K562 (cell line): ENCODE results near the gene JADE2. TPM values are rescaled to one million over a fixed set of nuclear protein-coding genes. Genes with fewer than 3 reads are reported as not detected.
A peak's percentile ranks its signal among the peaks of the same experiment; 100 is the strongest.

Source experiments
- ARID1B ChIP-seq: fragments of 450-650 bp; IDR thresholded peaks from 2 replicates; pipeline ENCODE4 v1.6.1; 2016; ENCODE audit warnings: antibody characterized with exemption, mild to moderate bottlenecking, inconsistent platforms
- FOXP1 ChIP-seq: sonication (generic); formaldehyde crosslinking; IDR thresholded peaks from 2 replicates; pipeline ENCODE4 v1.8.0; 2022; ENCODE audit warnings: mild to moderate bottlenecking, missing genetic modification reagents
- NRF1 ChIP-seq, 2 experiments: fragments of 450-650 bp; IDR thresholded peaks in 1 of 2; conservative IDR thresholded peaks in 1 of 2; 2 replicates each; pipeline ENCODE4 v1.6.1; 2014; ENCODE audit warnings: mild to moderate bottlenecking in 2 of 2
- PML ChIP-seq: IDR thresholded peaks from 2 replicates; pipeline ENCODE4 v1.6.1; 2012; ENCODE audit warnings: low read length, inconsistent platforms
- PTRF ChIP-seq: fragments of 450-650 bp; IDR thresholded peaks from 2 replicates; pipeline ENCODE4 v1.6.1; 2016; ENCODE audit warnings: mild to moderate bottlenecking, missing genetic modification characterization, missing compliant biosample characterization
- RBM15 ChIP-seq: fragments of 200-400 bp; formaldehyde crosslinking; IDR thresholded peaks from 2 replicates; pipeline ENCODE4 v1.6.1; 2018; ENCODE audit warnings: mild to moderate bottlenecking, low read length, moderate library complexity; ENCODE audit not compliant: insufficient read depth
- RBM34 ChIP-seq: fragments of 200-400 bp; formaldehyde crosslinking; IDR thresholded peaks from 2 replicates; pipeline ENCODE4 v1.6.1; 2018; ENCODE audit warnings: low read length, borderline replicate concordance; ENCODE audit not compliant: insufficient read depth
- SIX5 ChIP-seq, 2 experiments: IDR thresholded peaks; 2 replicates each; pipeline ENCODE4 v1.6.1; 2011; ENCODE audit warnings: low read length in 2 of 2, borderline replicate concordance in 1 of 2, low read depth in 1 of 2, mild to moderate bottlenecking in 1 of 2, moderate library complexity in 1 of 2; ENCODE audit not compliant: insufficient read depth in 1 of 2
- SMARCE1 ChIP-seq: fragments of 450-650 bp; IDR thresholded peaks from 2 replicates; pipeline ENCODE4 v1.7.1; 2016; ENCODE audit warnings: mild to moderate bottlenecking
- STAT5B ChIP-seq: fragments of 250-450 bp; sonication (Bioruptor Pico); IDR thresholded peaks from 2 replicates; pipeline ENCODE4 v1.8.0; 2021; ENCODE audit warnings: mild to moderate bottlenecking, inconsistent platforms
- ZNF431 ChIP-seq: sonication (generic); formaldehyde crosslinking; IDR thresholded peaks from 2 replicates; pipeline ENCODE4 v1.8.0; 2022; ENCODE audit warnings: mild to moderate bottlenecking, missing genetic modification reagents
- polyA plus RNA-seq, 8 experiments: library from polyadenylated mRNA; depleted of rRNA in 4 of 8; stranded (reverse) in 5 of 8; unstranded in 3 of 8; fragments of >200 nt; fragmentation: Nextera tagmentation in 2 of 8; fragmentation: Illumina TruSeq in 1 of 8; extraction: Ambion mirVana in 2 of 8; extraction: Trizol in 1 of 8; gene quantifications; 2 replicates each; pipeline versions ENCODE4 v1.2.1 to v1.2.3, GENCODE V29; 2011 to 2014; ENCODE audit warnings: inconsistent platforms in 1 of 8, missing spikeins in 1 of 8
- total RNA-seq, 7 experiments: library from RNA; depleted of rRNA in 6 of 7; stranded (reverse); fragments of >200 nt in 6 of 7; fragmentation: Illumina TruSeq in 2 of 7; extraction: Trizol in 2 of 7; gene quantifications; 2 replicates each; pipeline versions ENCODE4 v1.2.1 to v1.2.3, GENCODE V29; 2011 to 2021; ENCODE audit warnings: low replicate concordance in 1 of 7
- TF ChIP-seq, protein P1 (sequence below): fragments of 200-800 bp; sonication (Bioruptor generic); IDR thresholded peaks from 2 replicates; pipeline ENCODE4 v1.6.1; 2016; ENCODE audit warnings: missing genetic modification characterization, missing compliant biosample characterization
- TF ChIP-seq, protein P2 (sequence below): sonication (generic); formaldehyde crosslinking; IDR thresholded peaks from 2 replicates; pipeline ENCODE4 v1.5.0; 2020; ENCODE audit warnings: missing genetic modification reagents
- TF ChIP-seq, protein P3 (sequence below): fragments of 450-650 bp; formaldehyde crosslinking; IDR thresholded peaks from 2 replicates; pipeline ENCODE4 v1.4.0; 2022; ENCODE audit warnings: mild to moderate bottlenecking, moderate library complexity
- TF ChIP-seq, protein P4 (sequence below): fragments of 250-450 bp; sonication (Bioruptor Pico); IDR thresholded peaks from 2 replicates; pipeline ENCODE4 v1.4.0; 2020; ENCODE audit warnings: mild to moderate bottlenecking, moderate library complexity, borderline replicate concordance
- TF ChIP-seq, protein P5 (sequence below): fragments of 450-650 bp; IDR thresholded peaks from 2 replicates; pipeline ENCODE4 v1.6.1; 2016

JADE2 gene
- total and polyA plus RNA-seq, 9 of the 15 experiments (the other 6 are each of a cell fraction or from before 2014, with no cell fraction given) = 0.50 to 23.3 (median 9.1) TPM

DNA sequence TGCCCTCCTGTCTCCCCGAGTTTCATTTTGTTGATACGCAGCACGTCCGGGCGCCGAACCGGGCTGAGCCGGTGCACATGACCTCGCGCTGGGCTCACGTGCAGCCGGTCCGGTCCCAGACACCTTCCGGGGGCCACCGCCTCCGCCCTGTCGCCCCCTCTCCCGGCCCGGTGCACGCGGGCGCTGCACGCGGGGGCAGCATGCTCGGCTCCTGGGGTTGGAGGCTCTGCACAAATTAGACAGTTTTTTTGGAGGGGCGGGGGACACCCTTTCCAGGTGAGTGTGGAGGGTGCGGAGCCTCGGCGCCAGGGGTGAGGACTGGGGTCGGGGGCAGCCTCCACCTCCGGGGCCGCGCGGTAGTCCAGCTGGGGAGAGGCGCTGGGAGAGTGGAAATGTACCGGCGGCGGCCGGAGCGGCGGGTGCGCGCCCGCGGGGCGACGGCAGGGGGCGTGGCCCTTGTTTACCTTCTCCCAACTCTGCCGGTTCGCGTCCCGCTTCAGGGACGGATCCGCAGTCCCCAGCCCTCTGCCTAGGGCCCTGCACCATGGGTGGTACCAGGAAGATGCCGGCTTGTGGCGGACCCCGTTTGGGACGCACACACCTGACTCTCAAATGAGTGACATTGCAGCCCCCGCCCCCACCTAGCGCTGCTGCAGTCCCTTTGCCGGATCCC lies 1.1 kb downstream of the JADE2 start (continued):
- TF ChIP-seq, protein P1, sequence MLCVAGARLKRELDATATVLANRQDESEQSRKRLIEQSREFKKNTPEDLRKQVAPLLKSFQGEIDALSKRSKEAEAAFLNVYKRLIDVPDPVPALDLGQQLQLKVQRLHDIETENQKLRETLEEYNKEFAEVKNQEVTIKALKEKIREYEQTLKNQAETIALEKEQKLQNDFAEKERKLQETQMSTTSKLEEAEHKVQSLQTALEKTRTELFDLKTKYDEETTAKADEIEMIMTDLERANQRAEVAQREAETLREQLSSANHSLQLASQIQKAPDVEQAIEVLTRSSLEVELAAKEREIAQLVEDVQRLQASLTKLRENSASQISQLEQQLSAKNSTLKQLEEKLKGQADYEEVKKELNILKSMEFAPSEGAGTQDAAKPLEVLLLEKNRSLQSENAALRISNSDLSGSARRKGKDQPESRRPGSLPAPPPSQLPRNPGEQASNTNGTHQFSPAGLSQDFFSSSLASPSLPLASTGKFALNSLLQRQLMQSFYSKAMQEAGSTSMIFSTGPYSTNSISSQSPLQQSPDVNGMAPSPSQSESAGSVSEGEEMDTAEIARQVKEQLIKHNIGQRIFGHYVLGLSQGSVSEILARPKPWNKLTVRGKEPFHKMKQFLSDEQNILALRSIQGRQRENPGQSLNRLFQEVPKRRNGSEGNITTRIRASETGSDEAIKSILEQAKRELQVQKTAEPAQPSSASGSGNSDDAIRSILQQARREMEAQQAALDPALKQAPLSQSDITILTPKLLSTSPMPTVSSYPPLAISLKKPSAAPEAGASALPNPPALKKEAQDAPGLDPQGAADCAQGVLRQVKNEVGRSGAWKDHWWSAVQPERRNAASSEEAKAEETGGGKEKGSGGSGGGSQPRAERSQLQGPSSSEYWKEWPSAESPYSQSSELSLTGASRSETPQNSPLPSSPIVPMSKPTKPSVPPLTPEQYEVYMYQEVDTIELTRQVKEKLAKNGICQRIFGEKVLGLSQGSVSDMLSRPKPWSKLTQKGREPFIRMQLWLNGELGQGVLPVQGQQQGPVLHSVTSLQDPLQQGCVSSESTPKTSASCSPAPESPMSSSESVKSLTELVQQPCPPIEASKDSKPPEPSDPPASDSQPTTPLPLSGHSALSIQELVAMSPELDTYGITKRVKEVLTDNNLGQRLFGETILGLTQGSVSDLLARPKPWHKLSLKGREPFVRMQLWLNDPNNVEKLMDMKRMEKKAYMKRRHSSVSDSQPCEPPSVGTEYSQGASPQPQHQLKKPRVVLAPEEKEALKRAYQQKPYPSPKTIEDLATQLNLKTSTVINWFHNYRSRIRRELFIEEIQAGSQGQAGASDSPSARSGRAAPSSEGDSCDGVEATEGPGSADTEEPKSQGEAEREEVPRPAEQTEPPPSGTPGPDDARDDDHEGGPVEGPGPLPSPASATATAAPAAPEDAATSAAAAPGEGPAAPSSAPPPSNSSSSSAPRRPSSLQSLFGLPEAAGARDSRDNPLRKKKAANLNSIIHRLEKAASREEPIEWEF (CRISPR knock-in tag) = no peak
- TF ChIP-seq, protein P2, sequence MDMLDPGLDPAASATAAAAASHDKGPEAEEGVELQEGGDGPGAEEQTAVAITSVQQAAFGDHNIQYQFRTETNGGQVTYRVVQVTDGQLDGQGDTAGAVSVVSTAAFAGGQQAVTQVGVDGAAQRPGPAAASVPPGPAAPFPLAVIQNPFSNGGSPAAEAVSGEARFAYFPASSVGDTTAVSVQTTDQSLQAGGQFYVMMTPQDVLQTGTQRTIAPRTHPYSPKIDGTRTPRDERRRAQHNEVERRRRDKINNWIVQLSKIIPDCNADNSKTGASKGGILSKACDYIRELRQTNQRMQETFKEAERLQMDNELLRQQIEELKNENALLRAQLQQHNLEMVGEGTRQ (CRISPR knock-in tag) = peak; percentile 42; the same call in 1 of the 2 replicates
- TF ChIP-seq, protein P3, sequence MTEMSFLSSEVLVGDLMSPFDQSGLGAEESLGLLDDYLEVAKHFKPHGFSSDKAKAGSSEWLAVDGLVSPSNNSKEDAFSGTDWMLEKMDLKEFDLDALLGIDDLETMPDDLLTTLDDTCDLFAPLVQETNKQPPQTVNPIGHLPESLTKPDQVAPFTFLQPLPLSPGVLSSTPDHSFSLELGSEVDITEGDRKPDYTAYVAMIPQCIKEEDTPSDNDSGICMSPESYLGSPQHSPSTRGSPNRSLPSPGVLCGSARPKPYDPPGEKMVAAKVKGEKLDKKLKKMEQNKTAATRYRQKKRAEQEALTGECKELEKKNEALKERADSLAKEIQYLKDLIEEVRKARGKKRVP = no peak
- TF ChIP-seq, protein P4, sequence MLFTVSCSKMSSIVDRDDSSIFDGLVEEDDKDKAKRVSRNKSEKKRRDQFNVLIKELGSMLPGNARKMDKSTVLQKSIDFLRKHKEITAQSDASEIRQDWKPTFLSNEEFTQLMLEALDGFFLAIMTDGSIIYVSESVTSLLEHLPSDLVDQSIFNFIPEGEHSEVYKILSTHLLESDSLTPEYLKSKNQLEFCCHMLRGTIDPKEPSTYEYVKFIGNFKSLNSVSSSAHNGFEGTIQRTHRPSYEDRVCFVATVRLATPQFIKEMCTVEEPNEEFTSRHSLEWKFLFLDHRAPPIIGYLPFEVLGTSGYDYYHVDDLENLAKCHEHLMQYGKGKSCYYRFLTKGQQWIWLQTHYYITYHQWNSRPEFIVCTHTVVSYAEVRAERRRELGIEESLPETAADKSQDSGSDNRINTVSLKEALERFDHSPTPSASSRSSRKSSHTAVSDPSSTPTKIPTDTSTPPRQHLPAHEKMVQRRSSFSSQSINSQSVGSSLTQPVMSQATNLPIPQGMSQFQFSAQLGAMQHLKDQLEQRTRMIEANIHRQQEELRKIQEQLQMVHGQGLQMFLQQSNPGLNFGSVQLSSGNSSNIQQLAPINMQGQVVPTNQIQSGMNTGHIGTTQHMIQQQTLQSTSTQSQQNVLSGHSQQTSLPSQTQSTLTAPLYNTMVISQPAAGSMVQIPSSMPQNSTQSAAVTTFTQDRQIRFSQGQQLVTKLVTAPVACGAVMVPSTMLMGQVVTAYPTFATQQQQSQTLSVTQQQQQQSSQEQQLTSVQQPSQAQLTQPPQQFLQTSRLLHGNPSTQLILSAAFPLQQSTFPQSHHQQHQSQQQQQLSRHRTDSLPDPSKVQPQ (CRISPR knock-in tag) = no peak
- TF ChIP-seq ARID1B = no peak; the same call in 1 of the 2 replicates
- TF ChIP-seq, protein P5, sequence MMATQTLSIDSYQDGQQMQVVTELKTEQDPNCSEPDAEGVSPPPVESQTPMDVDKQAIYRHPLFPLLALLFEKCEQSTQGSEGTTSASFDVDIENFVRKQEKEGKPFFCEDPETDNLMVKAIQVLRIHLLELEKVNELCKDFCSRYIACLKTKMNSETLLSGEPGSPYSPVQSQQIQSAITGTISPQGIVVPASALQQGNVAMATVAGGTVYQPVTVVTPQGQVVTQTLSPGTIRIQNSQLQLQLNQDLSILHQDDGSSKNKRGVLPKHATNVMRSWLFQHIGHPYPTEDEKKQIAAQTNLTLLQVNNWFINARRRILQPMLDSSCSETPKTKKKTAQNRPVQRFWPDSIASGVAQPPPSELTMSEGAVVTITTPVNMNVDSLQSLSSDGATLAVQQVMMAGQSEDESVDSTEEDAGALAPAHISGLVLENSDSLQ = peak; percentile 60
- TF ChIP-seq RBM34 = no peak
- TF ChIP-seq SMARCE1 = no peak
- no peak for TF ChIP-seq SIX5 (IDR thresholded peaks at IDR 0.05; ENCODE audit: borderline replicate concordance in 1 of 2, insufficient read depth in 1 of 2, low read depth in 1 of 2, low read length in 2 of 2)
- no peak for TF ChIP-seq NRF1 (conservative IDR thresholded peaks at IDR 0.05 in 1 of 2, IDR thresholded peaks at IDR 0.05 in 1 of 2)
- TF ChIP-seq RBM15 = no peak
- no peak for TF ChIP-seq ZNF431
- no peak for TF ChIP-seq PTRF (tag)
- no peak; the same call in 1 of the 2 replicates for TF ChIP-seq PML
- TF ChIP-seq FOXP1 (CRISPR knock-in tag) = peak; percentile 87; the same call in 1 of the 2 replicates
- no peak for TF ChIP-seq STAT5B (CRISPR knock-in tag)
